Astrocyte (in vitro differentiated cells and primary cell): ENCODE measurements around the gene C9orf153. TPM values are rescaled to one million over a fixed set of nuclear protein-coding genes. Genes with fewer than 3 reads are reported as not detected.

ENCODE experiments used
- DNase-seq: peaks from one replicate; pipeline ENCODE4 v3.0.0-alpha.2; 2010; ENCODE audit warnings: low read depth
- FAIRE-seq: peaks from 2 replicates; lab custom pipeline; 2011; peaks lifted over from hg19 to GRCh38; lab: Jason Lieb, UNC
- H2AFZ ChIP-seq: 2 replicates; pipeline ENCODE4 v1.6.0; 2012; ENCODE audit warnings: low read depth, low read length, inconsistent platforms
- H3K27ac ChIP-seq: 2 replicates; pipeline ENCODE4 v1.5.1; 2011; ENCODE audit warnings: low read depth, low read length, inconsistent platforms
- H3K27me3 ChIP-seq: 2 replicates; pipeline ENCODE4 v1.6.0; 2011; ENCODE audit warnings: low read length, inconsistent platforms; ENCODE audit not compliant: insufficient read depth
- H3K36me3 ChIP-seq: 2 replicates; pipeline ENCODE4 v1.5.1; 2011; ENCODE audit warnings: low read length, inconsistent platforms; ENCODE audit not compliant: insufficient read depth
- H3K4me1 ChIP-seq: 2 replicates; pipeline ENCODE4 v1.5.1; 2011; ENCODE audit warnings: low read length, inconsistent platforms; ENCODE audit not compliant: insufficient read depth
- H3K4me2 ChIP-seq: 2 replicates; pipeline ENCODE4 v1.6.0; 2012; ENCODE audit warnings: low read length, inconsistent platforms
- H3K4me3 ChIP-seq: 2 replicates; pipeline ENCODE4 v1.5.1; 2011; ENCODE audit warnings: low read depth, mild to moderate bottlenecking, low read length, inconsistent platforms; ENCODE audit not compliant: insufficient read depth
- H3K79me2 ChIP-seq: 2 replicates; pipeline ENCODE4 v1.6.0; 2012; ENCODE audit warnings: mild to moderate bottlenecking, low read length, inconsistent platforms; ENCODE audit not compliant: insufficient read depth
- H3K9ac ChIP-seq: 2 replicates; pipeline ENCODE4 v1.6.0; 2012; ENCODE audit warnings: mild to moderate bottlenecking, low read length, inconsistent platforms
- H3K9me3 ChIP-seq: 2 replicates; pipeline ENCODE4 v1.5.1; 2012; ENCODE audit warnings: low read depth, mild to moderate bottlenecking, low read length, inconsistent platforms; ENCODE audit not compliant: insufficient read depth
- H4K20me1 ChIP-seq: 2 replicates; pipeline ENCODE4 v1.6.0; 2012; ENCODE audit warnings: low read length, inconsistent platforms; ENCODE audit not compliant: insufficient read depth
- H3K27ac Mint-ChIP-seq: one replicate; pipeline ENCODE4 v1.8.0; 2021; ENCODE audit warnings: mild to moderate bottlenecking, mixed read lengths; ENCODE audit not compliant: unreplicated experiment
- H3K27me3 Mint-ChIP-seq: one replicate; pipeline ENCODE4 v1.8.0; 2021; ENCODE audit warnings: low read depth, mixed read lengths; ENCODE audit not compliant: unreplicated experiment
- H3K36me3 Mint-ChIP-seq: one replicate; pipeline ENCODE4 v1.8.0; 2021; ENCODE audit warnings: low read depth, mixed read lengths; ENCODE audit not compliant: unreplicated experiment
- H3K4me1 Mint-ChIP-seq: one replicate; pipeline ENCODE4 v1.8.0; 2021; ENCODE audit warnings: low read depth, mixed read lengths; ENCODE audit not compliant: unreplicated experiment
- H3K4me3 Mint-ChIP-seq: one replicate; pipeline ENCODE4 v1.8.0; 2021; ENCODE audit warnings: mild to moderate bottlenecking, moderate library complexity, mixed read lengths; ENCODE audit not compliant: unreplicated experiment
- H3K9me3 Mint-ChIP-seq: one replicate; pipeline ENCODE4 v1.8.0; 2021; ENCODE audit warnings: mild to moderate bottlenecking, mixed read lengths; ENCODE audit not compliant: unreplicated experiment
- EZH2 ChIP-seq: IDR thresholded peaks from 2 replicates; pipeline ENCODE4 v1.6.1; 2012; ENCODE audit warnings: mild to moderate bottlenecking, low read length, inconsistent platforms; ENCODE audit not compliant: insufficient read depth
- total RNA-seq: library from RNA; stranded (reverse); gene quantifications from 2 replicates; pipeline ENCODE4 v1.2.1, GENCODE V29; 2021
- TF ChIP-seq, protein P1 (sequence below): IDR thresholded peaks from 2 replicates; pipeline ENCODE4 v1.5.1; 2011; ENCODE audit warnings: low read depth, mild to moderate bottlenecking, inconsistent platforms, low read length, moderate library complexity; ENCODE audit not compliant: insufficient read depth

C9orf153 gene
- total RNA-seq, 1 donor from 2014 or later = not detected

DNA sequence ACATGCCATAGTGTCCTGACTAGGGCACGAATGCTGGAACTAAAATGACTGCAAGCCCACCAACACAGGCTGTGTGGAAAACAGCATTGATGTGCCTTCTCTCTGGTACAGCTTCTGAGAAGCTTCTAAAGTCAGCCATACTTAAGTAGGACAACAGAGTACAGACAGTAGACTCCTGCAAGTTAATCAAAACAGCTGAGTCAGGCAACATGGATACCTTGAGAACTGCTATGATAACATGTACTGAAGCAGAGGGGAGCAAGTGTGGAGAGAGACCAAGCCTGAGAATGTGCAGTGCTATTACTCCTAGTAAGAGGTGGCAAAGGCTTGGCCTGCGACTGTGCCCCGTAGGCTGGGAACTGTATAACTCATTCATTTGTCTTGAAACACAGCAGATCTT is 20.4 kb upstream of the C9orf153 start:
- peak overlapping the region; percentile 70 for H3K4me3 Mint-ChIP-seq
- no peaks in the 10 kb centered on the region for H3K9me3 Mint-ChIP-seq
- no peaks in the 10 kb centered on the region for H3K27me3 Mint-ChIP-seq
- H3K9me3 ChIP-seq = no peaks in the 10 kb centered on the region
- H3K4me3 ChIP-seq = no peak overlapping the region
- FAIRE-seq (no peak), DNase-seq (no peak)
- TF ChIP-seq EZH2 = no peak
- TF ChIP-seq, protein P1, sequence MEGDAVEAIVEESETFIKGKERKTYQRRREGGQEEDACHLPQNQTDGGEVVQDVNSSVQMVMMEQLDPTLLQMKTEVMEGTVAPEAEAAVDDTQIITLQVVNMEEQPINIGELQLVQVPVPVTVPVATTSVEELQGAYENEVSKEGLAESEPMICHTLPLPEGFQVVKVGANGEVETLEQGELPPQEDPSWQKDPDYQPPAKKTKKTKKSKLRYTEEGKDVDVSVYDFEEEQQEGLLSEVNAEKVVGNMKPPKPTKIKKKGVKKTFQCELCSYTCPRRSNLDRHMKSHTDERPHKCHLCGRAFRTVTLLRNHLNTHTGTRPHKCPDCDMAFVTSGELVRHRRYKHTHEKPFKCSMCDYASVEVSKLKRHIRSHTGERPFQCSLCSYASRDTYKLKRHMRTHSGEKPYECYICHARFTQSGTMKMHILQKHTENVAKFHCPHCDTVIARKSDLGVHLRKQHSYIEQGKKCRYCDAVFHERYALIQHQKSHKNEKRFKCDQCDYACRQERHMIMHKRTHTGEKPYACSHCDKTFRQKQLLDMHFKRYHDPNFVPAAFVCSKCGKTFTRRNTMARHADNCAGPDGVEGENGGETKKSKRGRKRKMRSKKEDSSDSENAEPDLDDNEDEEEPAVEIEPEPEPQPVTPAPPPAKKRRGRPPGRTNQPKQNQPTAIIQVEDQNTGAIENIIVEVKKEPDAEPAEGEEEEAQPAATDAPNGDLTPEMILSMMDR = no peak
- peaks cover 12% of the 10 kb centered on the region for H3K4me1 ChIP-seq
- H3K36me3 Mint-ChIP-seq = no peaks in the 10 kb centered on the region
- peaks cover 41% of the 10 kb centered on the region for H4K20me1 ChIP-seq
- H3K9ac ChIP-seq = no peak overlapping the region
- H3K36me3 ChIP-seq = peaks cover 4% of the 10 kb centered on the region
- H3K79me2 ChIP-seq = peaks cover 67% of the 10 kb centered on the region
- no peak overlapping the region for H2AFZ ChIP-seq
- H3K27ac ChIP-seq = no peak overlapping the region
- no peak overlapping the region for H3K27ac Mint-ChIP-seq
- H3K4me2 ChIP-seq = peak overlapping the region; percentile 19
- peaks cover 11% of the 10 kb centered on the region for H3K4me1 Mint-ChIP-seq
- H3K27me3 ChIP-seq = no peaks in the 10 kb centered on the region

DNA sequence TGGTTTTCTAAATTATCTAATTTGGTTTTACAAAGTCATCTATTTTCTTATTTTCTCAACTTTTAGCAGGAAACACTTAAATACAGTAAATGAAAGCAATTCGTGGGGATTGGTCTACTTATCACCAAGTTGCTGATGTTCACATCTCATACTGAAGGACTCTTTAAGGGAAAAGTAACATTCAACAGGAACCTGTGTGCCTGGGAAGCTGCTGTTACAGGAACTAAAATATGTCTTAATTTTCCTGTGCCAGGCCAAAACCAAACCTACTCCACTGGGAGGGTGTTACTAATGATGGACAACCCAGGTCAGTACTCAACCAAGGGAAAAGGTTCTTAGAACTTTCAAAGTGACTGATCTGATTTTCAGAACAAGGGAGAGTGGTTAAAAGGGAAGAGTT is 17.6 kb upstream of the C9orf153 start:
- Histone ChIP-seq H3K79me2 (peaks cover 79% of the 10 kb centered on the region), H3K27me3 (no peaks in the 10 kb centered on the region), H3K4me2 (no peak overlapping the region), H3K9ac (no peak overlapping the region), H3K4me3 (no peak overlapping the region), H2AFZ (no peak overlapping the region), H3K36me3 (peaks cover 10% of the 10 kb centered on the region), H3K4me1 (peaks cover 5% of the 10 kb centered on the region), H3K9me3 (no peaks in the 10 kb centered on the region), H4K20me1 (peaks cover 52% of the 10 kb centered on the region), H3K27ac (no peak overlapping the region)
- no peak for TF ChIP-seq EZH2
- TF ChIP-seq, protein P1 = no peak
- DNase-seq (no peak), FAIRE-seq (no peak)
- no peak overlapping the region for H3K4me3 Mint-ChIP-seq
- no peaks in the 10 kb centered on the region for H3K36me3 Mint-ChIP-seq
- H3K27me3 Mint-ChIP-seq = no peaks in the 10 kb centered on the region
- H3K4me1 Mint-ChIP-seq = peaks cover 7% of the 10 kb centered on the region
- H3K9me3 Mint-ChIP-seq = no peaks in the 10 kb centered on the region
- H3K27ac Mint-ChIP-seq = no peak overlapping the region

DNA sequence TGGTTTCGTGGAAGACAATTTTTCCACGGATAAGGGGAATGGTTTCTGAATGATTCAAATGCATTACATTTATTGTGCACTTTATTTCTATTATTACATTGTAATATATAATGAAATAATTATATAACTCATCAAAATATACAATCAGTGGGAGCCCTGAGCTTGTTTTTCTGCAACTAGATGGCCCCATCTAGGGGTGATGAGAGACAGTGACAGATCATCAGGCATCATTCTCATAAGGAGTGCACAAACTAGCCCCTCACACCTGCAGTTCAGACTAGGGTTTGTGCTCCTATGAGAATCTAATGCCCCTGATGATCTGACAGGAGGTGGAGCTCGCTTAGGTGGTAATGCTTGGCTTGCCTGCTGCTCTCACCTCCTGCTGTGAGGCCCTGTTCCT is 16.5 kb upstream of the C9orf153 start:
- Histone ChIP-seq H3K9me3 (no peaks in the 10 kb centered on the region), H2AFZ (no peak overlapping the region), H3K4me2 (no peak overlapping the region), H3K36me3 (peaks cover 19% of the 10 kb centered on the region), H3K79me2 (peaks cover 68% of the 10 kb centered on the region), H4K20me1 (peaks cover 53% of the 10 kb centered on the region), H3K4me1 (peaks cover 5% of the 10 kb centered on the region), H3K27ac (no peak overlapping the region), H3K9ac (no peak overlapping the region), H3K27me3 (no peaks in the 10 kb centered on the region), H3K4me3 (no peak overlapping the region)
- no peak overlapping the region for H3K4me3 Mint-ChIP-seq
- no peaks in the 10 kb centered on the region for H3K27me3 Mint-ChIP-seq
- H3K27ac Mint-ChIP-seq = no peak overlapping the region
- no peak for TF ChIP-seq EZH2
- TF ChIP-seq, protein P1 = peak; percentile 17
- no peak for DNase-seq
- peaks cover 7% of the 10 kb centered on the region for H3K4me1 Mint-ChIP-seq
- H3K9me3 Mint-ChIP-seq = no peaks in the 10 kb centered on the region
- no peak for FAIRE-seq
- H3K36me3 Mint-ChIP-seq = peaks cover 4% of the 10 kb centered on the region
